WTC11 (cell line): ENCODE results near the gene KLHL22.

Source experiments
- ESRRA ChIP-seq: sonication (generic); formaldehyde crosslinking; IDR thresholded peaks from 2 replicates; pipeline ENCODE4 v1.8.1; 2022; ENCODE audit warnings: mild to moderate bottlenecking, missing genetic modification reagents, borderline replicate concordance
- FOXK1 ChIP-seq: sonication (generic); formaldehyde crosslinking; IDR thresholded peaks from 2 replicates; pipeline ENCODE4 v1.8.0; 2022; ENCODE audit warnings: mild to moderate bottlenecking, moderate library complexity, missing genetic modification reagents
- GRHL2 ChIP-seq: fragments of 250-450 bp; sonication (Bioruptor Pico); IDR thresholded peaks from 2 replicates; pipeline ENCODE4 v1.8.0; 2022; ENCODE audit warnings: mild to moderate bottlenecking, moderate library complexity; ENCODE audit not compliant: insufficient replicate concordance, severe bottlenecking
- NFE2L1 ChIP-seq: sonication (generic); formaldehyde crosslinking; IDR thresholded peaks from 2 replicates; pipeline ENCODE4 v1.8.1; 2023; ENCODE audit warnings: missing genetic modification reagents
- NR2C2 ChIP-seq: sonication (generic); formaldehyde crosslinking; IDR thresholded peaks from 2 replicates; pipeline ENCODE4 v1.8.0; 2022; ENCODE audit warnings: mild to moderate bottlenecking, missing genetic modification reagents
- SMAD3 ChIP-seq: sonication (generic); formaldehyde crosslinking; IDR thresholded peaks from 2 replicates; pipeline ENCODE4 v1.8.0; 2022; ENCODE audit warnings: missing genetic modification reagents, mild to moderate bottlenecking, borderline replicate concordance
- SP1 ChIP-seq: sonication (generic); formaldehyde crosslinking; conservative IDR thresholded peaks from 2 replicates; pipeline ENCODE4 v1.8.1; 2022; ENCODE audit warnings: missing genetic modification reagents
- TEAD4 ChIP-seq: sonication (generic); formaldehyde crosslinking; IDR thresholded peaks from 2 replicates; pipeline ENCODE4 v1.8.0; 2022; ENCODE audit warnings: mild to moderate bottlenecking, missing genetic modification reagents
- ZBTB21 ChIP-seq: sonication (generic); formaldehyde crosslinking; IDR thresholded peaks from 2 replicates; pipeline ENCODE4 v1.8.1; 2023; ENCODE audit warnings: mild to moderate bottlenecking, missing genetic modification reagents, borderline replicate concordance
- TF ChIP-seq, protein P1 (sequence below): fragments of 200-600 bp; IDR thresholded peaks from 2 replicates; pipeline ENCODE4 v1.8.0; 2022; ENCODE audit warnings: antibody characterized with exemption
- TF ChIP-seq, protein P2 (sequence below): sonication (generic); formaldehyde crosslinking; IDR thresholded peaks from 2 replicates; pipeline ENCODE4 v1.8.0; 2023; ENCODE audit warnings: missing genetic modification reagents
- TF ChIP-seq, protein P3 (sequence below): sonication (generic); formaldehyde crosslinking; IDR thresholded peaks from 2 replicates; pipeline ENCODE4 v1.8.1; 2023; ENCODE audit warnings: mild to moderate bottlenecking, missing genetic modification reagents
- TF ChIP-seq, protein P4 (sequence below): sonication (generic); formaldehyde crosslinking; IDR thresholded peaks from 2 replicates; pipeline ENCODE4 v1.8.1; 2023; ENCODE audit warnings: mild to moderate bottlenecking, missing genetic modification reagents, borderline replicate concordance
- TF ChIP-seq, protein P5 (sequence below): sonication (generic); formaldehyde crosslinking; IDR thresholded peaks from 2 replicates; pipeline ENCODE4 v1.8.0; 2022; ENCODE audit warnings: mild to moderate bottlenecking, missing genetic modification reagents

DNA sequence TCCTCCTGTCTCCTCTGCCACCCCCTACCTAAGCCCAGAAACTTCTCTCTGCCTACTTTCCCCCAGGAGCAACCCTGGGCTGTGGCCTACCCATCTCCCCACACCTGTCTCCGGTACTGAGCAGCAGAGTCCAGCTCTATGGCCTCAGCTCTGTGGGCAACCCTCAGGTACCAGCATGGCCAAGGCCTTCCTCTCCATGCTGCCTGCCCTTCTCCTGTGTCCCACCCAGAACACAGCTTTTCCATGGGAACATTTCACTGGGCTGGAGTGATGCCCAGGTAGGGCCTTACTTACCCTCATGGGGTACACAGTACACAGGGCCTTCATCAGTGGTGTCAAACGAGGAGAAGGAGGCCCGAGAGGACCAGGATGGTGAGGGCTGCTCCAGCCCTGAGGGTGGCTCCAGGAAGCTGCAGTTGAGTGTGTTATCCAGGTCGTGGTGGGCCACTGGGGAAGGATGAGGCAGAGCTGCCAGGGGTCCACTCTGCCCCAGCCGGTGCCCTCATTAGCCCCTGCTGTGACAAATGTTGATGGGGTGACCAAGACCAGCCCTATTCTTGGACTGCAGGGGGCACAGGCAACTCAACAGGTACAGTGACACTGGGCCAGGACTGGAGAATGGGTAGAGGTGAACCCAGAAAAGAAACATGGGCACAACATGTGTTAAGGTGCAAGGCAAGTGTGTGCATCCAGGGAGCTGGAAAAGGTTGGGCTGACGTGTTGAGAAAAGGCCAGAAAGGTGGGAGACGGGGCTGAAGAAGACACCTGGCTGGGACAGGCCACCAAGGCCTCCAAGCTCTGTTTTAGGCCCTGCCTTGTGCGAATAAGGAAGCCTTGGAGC lies 68.3 kb downstream of the KLHL22 start:
- TF ChIP-seq, protein P1, sequence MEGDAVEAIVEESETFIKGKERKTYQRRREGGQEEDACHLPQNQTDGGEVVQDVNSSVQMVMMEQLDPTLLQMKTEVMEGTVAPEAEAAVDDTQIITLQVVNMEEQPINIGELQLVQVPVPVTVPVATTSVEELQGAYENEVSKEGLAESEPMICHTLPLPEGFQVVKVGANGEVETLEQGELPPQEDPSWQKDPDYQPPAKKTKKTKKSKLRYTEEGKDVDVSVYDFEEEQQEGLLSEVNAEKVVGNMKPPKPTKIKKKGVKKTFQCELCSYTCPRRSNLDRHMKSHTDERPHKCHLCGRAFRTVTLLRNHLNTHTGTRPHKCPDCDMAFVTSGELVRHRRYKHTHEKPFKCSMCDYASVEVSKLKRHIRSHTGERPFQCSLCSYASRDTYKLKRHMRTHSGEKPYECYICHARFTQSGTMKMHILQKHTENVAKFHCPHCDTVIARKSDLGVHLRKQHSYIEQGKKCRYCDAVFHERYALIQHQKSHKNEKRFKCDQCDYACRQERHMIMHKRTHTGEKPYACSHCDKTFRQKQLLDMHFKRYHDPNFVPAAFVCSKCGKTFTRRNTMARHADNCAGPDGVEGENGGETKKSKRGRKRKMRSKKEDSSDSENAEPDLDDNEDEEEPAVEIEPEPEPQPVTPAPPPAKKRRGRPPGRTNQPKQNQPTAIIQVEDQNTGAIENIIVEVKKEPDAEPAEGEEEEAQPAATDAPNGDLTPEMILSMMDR = no peak
- TF ChIP-seq ZBTB21 (CRISPR knock-in tag) (no peak), SP1 (no peak), TEAD4 (CRISPR knock-in tag) (no peak), ESRRA (CRISPR knock-in tag) (no peak), SMAD3 (CRISPR knock-in tag) (no peak), NFE2L1 (CRISPR knock-in tag) (no peak), FOXK1 (CRISPR knock-in tag) (no peak), GRHL2 (CRISPR knock-in tag) (no peak), NR2C2 (CRISPR knock-in tag) (no peak)
- TF ChIP-seq, protein P2, sequence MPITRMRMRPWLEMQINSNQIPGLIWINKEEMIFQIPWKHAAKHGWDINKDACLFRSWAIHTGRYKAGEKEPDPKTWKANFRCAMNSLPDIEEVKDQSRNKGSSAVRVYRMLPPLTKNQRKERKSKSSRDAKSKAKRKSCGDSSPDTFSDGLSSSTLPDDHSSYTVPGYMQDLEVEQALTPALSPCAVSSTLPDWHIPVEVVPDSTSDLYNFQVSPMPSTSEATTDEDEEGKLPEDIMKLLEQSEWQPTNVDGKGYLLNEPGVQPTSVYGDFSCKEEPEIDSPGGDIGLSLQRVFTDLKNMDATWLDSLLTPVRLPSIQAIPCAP (CRISPR knock-in tag) = no peak
- TF ChIP-seq, protein P3, sequence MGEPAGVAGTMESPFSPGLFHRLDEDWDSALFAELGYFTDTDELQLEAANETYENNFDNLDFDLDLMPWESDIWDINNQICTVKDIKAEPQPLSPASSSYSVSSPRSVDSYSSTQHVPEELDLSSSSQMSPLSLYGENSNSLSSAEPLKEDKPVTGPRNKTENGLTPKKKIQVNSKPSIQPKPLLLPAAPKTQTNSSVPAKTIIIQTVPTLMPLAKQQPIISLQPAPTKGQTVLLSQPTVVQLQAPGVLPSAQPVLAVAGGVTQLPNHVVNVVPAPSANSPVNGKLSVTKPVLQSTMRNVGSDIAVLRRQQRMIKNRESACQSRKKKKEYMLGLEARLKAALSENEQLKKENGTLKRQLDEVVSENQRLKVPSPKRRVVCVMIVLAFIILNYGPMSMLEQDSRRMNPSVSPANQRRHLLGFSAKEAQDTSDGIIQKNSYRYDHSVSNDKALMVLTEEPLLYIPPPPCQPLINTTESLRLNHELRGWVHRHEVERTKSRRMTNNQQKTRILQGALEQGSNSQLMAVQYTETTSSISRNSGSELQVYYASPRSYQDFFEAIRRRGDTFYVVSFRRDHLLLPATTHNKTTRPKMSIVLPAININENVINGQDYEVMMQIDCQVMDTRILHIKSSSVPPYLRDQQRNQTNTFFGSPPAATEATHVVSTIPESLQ (CRISPR knock-in tag) = no peak
- TF ChIP-seq, protein P4, sequence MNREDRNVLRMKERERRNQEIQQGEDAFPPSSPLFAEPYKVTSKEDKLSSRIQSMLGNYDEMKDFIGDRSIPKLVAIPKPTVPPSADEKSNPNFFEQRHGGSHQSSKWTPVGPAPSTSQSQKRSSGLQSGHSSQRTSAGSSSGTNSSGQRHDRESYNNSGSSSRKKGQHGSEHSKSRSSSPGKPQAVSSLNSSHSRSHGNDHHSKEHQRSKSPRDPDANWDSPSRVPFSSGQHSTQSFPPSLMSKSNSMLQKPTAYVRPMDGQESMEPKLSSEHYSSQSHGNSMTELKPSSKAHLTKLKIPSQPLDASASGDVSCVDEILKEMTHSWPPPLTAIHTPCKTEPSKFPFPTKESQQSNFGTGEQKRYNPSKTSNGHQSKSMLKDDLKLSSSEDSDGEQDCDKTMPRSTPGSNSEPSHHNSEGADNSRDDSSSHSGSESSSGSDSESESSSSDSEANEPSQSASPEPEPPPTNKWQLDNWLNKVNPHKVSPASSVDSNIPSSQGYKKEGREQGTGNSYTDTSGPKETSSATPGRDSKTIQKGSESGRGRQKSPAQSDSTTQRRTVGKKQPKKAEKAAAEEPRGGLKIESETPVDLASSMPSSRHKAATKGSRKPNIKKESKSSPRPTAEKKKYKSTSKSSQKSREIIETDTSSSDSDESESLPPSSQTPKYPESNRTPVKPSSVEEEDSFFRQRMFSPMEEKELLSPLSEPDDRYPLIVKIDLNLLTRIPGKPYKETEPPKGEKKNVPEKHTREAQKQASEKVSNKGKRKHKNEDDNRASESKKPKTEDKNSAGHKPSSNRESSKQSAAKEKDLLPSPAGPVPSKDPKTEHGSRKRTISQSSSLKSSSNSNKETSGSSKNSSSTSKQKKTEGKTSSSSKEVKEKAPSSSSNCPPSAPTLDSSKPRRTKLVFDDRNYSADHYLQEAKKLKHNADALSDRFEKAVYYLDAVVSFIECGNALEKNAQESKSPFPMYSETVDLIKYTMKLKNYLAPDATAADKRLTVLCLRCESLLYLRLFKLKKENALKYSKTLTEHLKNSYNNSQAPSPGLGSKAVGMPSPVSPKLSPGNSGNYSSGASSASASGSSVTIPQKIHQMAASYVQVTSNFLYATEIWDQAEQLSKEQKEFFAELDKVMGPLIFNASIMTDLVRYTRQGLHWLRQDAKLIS = no peak
- TF ChIP-seq, protein P5, sequence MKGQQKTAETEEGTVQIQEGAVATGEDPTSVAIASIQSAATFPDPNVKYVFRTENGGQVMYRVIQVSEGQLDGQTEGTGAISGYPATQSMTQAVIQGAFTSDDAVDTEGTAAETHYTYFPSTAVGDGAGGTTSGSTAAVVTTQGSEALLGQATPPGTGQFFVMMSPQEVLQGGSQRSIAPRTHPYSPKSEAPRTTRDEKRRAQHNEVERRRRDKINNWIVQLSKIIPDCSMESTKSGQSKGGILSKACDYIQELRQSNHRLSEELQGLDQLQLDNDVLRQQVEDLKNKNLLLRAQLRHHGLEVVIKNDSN (CRISPR knock-in tag) = no peak
